OCI-LY3 (cell line): Measurements from ENCODE around the gene LCN6.
"Not testable (repeated sequence)": the region's sequence is repeated elsewhere in the genome, so short reads cannot be mapped to it uniquely, and the experiment has no call there.

Source experiments
- H2AFZ ChIP-seq: fragments of 200-600, 300-600 bp; shearing (Covaris generic); 2 replicates; pipeline ENCODE4 v1.6.0; 2014; ENCODE audit warnings: antibody characterized with exemption, low read depth, low read length
- H3K27ac ChIP-seq: fragments of 200-600, 300-600 bp; sonication (generic); 2 replicates; pipeline ENCODE4 v1.5.1; 2014; ENCODE audit warnings: mild to moderate bottlenecking, low read length, moderate library complexity, mixed read lengths
- H3K27me3 ChIP-seq: fragments of 200-600, 300-600 bp; sonication (generic); 2 replicates; pipeline ENCODE4 v1.6.1; 2014; ENCODE audit warnings: low read depth, low read length, mixed read lengths
- H3K36me3 ChIP-seq: fragments of 200-600, 300-600 bp; sonication (generic); replicated peaks from 2 replicates; pipeline ENCODE3; 2014; ENCODE audit warnings: low read depth, low read length, mixed read lengths
- H3K4me1 ChIP-seq: fragments of 300-600, 200-600 bp; sonication (generic); 2 replicates; pipeline ENCODE4 v1.6.1; 2014; ENCODE audit warnings: low read length, mixed read lengths
- H3K4me2 ChIP-seq: fragments of 200-600, 300-600 bp; sonication (generic); 2 replicates; pipeline ENCODE4 v1.6.1; 2014; ENCODE audit warnings: low read length, mixed read lengths
- H3K4me3 ChIP-seq: fragments of 300-600, 200-600 bp; sonication (generic); 2 replicates; pipeline ENCODE4 v1.5.1; 2014; ENCODE audit warnings: antibody characterized with exemption, mild to moderate bottlenecking, low read length, moderate library complexity
- H3K79me2 ChIP-seq: fragments of 300-600, 200-600 bp; shearing (Covaris generic); 2 replicates; pipeline ENCODE4 v1.6.1; 2014; ENCODE audit warnings: mild to moderate bottlenecking, low read length, mixed read lengths
- H3K9ac ChIP-seq: fragments of 300-600, 200-600 bp; shearing (Covaris generic); 2 replicates; pipeline ENCODE4 v1.6.0; 2014; ENCODE audit warnings: mild to moderate bottlenecking, low read length, moderate library complexity
- H3K9me3 ChIP-seq: fragments of 200-600, 300-600 bp; shearing (Covaris generic); 2 replicates; pipeline ENCODE4 v1.6.1; 2014; ENCODE audit warnings: low read length, mixed read lengths; ENCODE audit not compliant: insufficient read depth
- H4K20me1 ChIP-seq: fragments of 200-600, 300-600 bp; sonication (generic); 2 replicates; pipeline ENCODE4 v1.6.1; 2016; ENCODE audit warnings: low read length, mixed read lengths; ENCODE audit not compliant: insufficient read depth
- EZH2phosphoT487 ChIP-seq: fragments of 200-600 bp; shearing (Covaris generic); IDR thresholded peaks from 2 replicates; pipeline ENCODE4 v1.6.1; 2018; ENCODE audit warnings: antibody characterized with exemption, mixed run types, low read depth
- TF ChIP-seq, protein P1 (sequence below): fragments of 200-600, 300-600 bp; sonication (generic); IDR thresholded peaks from 2 replicates; pipeline ENCODE4 v1.5.1; 2014; ENCODE audit warnings: antibody characterized with exemption, low read length, low read depth

LCN6 gene

DNA sequence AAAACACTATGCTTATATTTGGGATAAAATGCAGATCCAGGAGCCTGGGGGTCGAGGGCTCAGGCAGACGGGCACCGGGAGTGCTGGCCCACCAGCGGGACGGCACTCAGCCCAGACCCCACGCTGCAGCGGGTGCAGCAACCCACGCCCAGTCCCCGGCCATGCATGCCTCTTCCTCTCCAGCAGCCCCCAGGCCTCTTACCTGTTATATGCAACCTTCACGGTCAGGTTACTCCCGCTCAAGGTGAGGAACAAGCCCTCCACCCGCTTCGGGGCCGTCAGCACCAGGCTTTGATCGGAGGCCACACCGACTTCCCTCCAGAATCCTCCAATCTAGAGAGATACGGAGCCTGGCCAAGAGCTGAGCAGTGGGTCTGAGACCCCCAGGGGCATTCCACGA lies 8.5 kb upstream of the LCN6 start:
- no peaks in the 10 kb centered on the region for H3K4me1 ChIP-seq
- no peak overlapping the region for H3K4me2 ChIP-seq
- no peak overlapping the region for H2AFZ ChIP-seq
- no peak overlapping the region for H3K4me3 ChIP-seq
- H3K9me3 ChIP-seq = peaks cover 10% of the 10 kb centered on the region
- no peak for TF ChIP-seq EZH2phosphoT487
- no peaks in the 10 kb centered on the region for H3K27me3 ChIP-seq
- no peak overlapping the region for H3K27ac ChIP-seq
- no peak overlapping the region for H3K9ac ChIP-seq
- no peaks in the 10 kb centered on the region for H4K20me1 ChIP-seq
- no peaks in the 10 kb centered on the region for H3K36me3 ChIP-seq
- H3K79me2 ChIP-seq = no peaks in the 10 kb centered on the region

DNA sequence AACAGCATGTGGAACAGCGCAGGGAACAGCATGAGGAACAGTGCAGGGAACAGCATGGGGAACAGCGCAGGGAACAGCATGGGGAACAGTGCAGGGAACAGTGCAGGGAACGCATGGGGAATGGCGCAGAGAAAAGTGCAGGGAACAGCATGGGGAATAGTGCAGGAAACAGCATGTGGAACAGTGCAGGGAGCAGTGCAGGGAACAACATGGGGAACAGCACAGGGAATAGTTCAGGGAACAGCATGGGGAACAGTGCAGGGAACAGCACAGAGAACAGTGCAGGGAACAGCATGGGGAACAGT lies 7.8 kb upstream of the LCN6 start:
- Histone ChIP-seq H3K27ac (no peak overlapping the region), H3K4me2 (no peak overlapping the region), H3K4me1 (no peaks in the 10 kb centered on the region), H3K4me3 (no peak overlapping the region), H3K27me3 (no peaks in the 10 kb centered on the region; the same call in 1 of the 2 replicates), H3K9me3 (peaks cover 16% of the 10 kb centered on the region), H3K36me3 (no peaks in the 10 kb centered on the region), H3K79me2 (no peaks in the 10 kb centered on the region), H3K9ac (no peak overlapping the region), H2AFZ (no peak overlapping the region), H4K20me1 (no peaks in the 10 kb centered on the region)
- TF ChIP-seq, protein P1, sequence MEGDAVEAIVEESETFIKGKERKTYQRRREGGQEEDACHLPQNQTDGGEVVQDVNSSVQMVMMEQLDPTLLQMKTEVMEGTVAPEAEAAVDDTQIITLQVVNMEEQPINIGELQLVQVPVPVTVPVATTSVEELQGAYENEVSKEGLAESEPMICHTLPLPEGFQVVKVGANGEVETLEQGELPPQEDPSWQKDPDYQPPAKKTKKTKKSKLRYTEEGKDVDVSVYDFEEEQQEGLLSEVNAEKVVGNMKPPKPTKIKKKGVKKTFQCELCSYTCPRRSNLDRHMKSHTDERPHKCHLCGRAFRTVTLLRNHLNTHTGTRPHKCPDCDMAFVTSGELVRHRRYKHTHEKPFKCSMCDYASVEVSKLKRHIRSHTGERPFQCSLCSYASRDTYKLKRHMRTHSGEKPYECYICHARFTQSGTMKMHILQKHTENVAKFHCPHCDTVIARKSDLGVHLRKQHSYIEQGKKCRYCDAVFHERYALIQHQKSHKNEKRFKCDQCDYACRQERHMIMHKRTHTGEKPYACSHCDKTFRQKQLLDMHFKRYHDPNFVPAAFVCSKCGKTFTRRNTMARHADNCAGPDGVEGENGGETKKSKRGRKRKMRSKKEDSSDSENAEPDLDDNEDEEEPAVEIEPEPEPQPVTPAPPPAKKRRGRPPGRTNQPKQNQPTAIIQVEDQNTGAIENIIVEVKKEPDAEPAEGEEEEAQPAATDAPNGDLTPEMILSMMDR = no peak
- TF ChIP-seq EZH2phosphoT487 = no peak

DNA sequence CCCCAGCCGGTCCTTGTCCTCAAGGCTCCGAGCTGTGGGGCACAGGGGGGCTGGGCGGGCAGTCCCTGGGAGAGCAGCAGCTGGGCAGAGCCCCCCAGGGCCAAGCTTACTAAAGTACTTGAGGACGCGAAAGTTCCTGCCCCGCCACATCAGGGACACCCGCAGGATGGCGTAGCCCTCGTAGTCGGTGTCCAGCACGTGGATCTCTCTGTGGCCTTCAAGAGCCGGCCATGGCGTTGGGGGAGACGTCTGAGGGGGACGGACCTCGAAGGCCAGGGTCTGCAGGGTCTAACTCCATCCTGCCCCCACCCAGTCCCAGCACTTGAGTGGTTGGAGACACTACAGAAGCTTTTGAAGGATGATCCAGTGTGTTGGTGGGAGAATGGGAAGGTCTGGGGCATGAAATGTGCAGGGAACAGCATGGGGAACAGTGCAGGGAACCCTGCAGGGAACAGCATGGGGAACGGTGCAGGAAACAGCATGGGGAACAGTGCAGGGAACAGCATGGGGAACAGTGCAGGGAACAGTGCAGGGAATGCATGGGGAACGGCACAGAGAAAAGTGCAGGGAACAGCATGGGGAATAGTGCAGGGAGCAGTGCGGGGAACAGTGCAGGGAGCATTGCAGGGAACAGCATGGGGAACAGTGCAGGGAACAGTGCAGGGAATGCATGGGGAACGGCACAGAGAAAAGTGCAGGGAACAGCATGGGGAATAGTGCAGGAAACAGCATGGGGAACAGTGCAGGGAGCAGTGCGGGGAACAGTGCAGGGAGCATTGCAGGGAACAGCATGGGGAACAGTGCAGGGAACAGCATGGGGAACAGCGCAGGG lies 7.2 kb upstream of the LCN6 start:
- not testable (repeated sequence) for H3K9ac ChIP-seq, H4K20me1 ChIP-seq, H2AFZ ChIP-seq, H3K4me1 ChIP-seq, H3K27ac ChIP-seq, H3K4me3 ChIP-seq, H3K36me3 ChIP-seq, H3K27me3 ChIP-seq, H3K4me2 ChIP-seq, H3K79me2 ChIP-seq
- peaks cover 16% of the 10 kb centered on the region for H3K9me3 ChIP-seq

- no peak overlapping the region for H3K4me2 ChIP-seq
- TF ChIP-seq EZH2phosphoT487 = no peak
- TF ChIP-seq, protein P1 = no peak
- no peak overlapping the region for H3K27ac ChIP-seq
- H3K4me3 ChIP-seq = no peak overlapping the region
- no peak overlapping the region for H2AFZ ChIP-seq
- H4K20me1 ChIP-seq = no peaks in the 10 kb centered on the region
- no peaks in the 10 kb centered on the region; the same call in 1 of the 2 replicates for H3K27me3 ChIP-seq
- peaks cover 16% of the 10 kb centered on the region for H3K9me3 ChIP-seq
- H3K9ac ChIP-seq = no peak overlapping the region
- H3K79me2 ChIP-seq = no peaks in the 10 kb centered on the region
- H3K4me1 ChIP-seq = no peaks in the 10 kb centered on the region
- no peaks in the 10 kb centered on the region for H3K36me3 ChIP-seq
Observed at GRCh38 chr9:136754626-136755301, 6.4 kb upstream of the LCN6 start.

DNA sequence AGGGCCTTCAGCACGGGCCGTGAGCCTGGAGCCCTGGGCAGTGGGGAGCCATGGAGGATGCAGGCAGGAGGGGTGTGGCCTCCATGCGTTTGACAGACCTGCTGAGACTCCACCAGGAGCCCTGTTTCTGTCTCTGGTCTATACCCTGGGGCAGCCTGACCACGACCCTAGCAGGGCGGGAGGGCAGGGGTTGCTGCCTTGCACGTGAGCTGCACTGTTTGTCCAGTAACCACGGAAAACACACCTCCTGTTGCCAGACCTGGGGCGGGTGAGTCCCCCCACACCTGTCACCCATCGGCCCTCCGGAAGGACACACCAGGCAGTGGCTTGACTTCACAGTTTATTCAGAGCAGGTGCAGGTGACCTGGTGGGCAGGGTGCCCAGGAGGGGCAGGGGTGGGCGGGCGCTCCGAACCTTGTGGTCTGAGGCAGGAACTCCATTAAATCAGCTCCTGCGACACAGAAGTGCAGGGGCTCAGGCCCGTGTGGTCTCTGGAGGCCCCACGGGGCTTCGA lies 5.8 kb upstream of the LCN6 start:
- peaks cover 16% of the 10 kb centered on the region for H3K9me3 ChIP-seq
- H3K36me3 ChIP-seq = no peaks in the 10 kb centered on the region
- no peak overlapping the region for H3K27ac ChIP-seq
- TF ChIP-seq, protein P1 = no peak
- TF ChIP-seq EZH2phosphoT487 = no peak
- H3K4me2 ChIP-seq = no peak overlapping the region
- H3K9ac ChIP-seq = no peak overlapping the region
- no peak overlapping the region for H3K4me3 ChIP-seq
- peaks cover 2% of the 10 kb centered on the region; the same call in 1 of the 2 replicates for H3K27me3 ChIP-seq
- no peaks in the 10 kb centered on the region for H4K20me1 ChIP-seq
- no peaks in the 10 kb centered on the region for H3K4me1 ChIP-seq
- H3K79me2 ChIP-seq = no peaks in the 10 kb centered on the region
- H2AFZ ChIP-seq = no peak overlapping the region
